HEK293 (cell line): Measurements from ENCODE around the gene ZNF593OS.

ENCODE experiments used
- CTCF ChIA-PET: fragments of 350-600 bp; formaldehyde crosslinking; extraction: SDS; loops from one replicate; lab custom pipeline; 2021; ENCODE audit warnings: antibody characterized with exemption; lab: Yijun Ruan, JAX
- POLR2A ChIA-PET: fragments of 300-600 bp; formaldehyde crosslinking; extraction: SDS; loops from one replicate; lab custom pipeline; 2020; ENCODE audit warnings: antibody characterized with exemption, inconsistent platforms; lab: Yijun Ruan, JAX
- H3K27ac ChIP-seq: fragments of 200-500 bp; sonication (Bioruptor generic); 2 replicates; pipeline ENCODE4 v1.5.1; 2014; ENCODE audit warnings: low read depth, low read length, control low read depth, inconsistent platforms; ENCODE audit errors: extremely low read depth
- H3K36me3 ChIP-seq, 2 experiments: fragments of 200-500 bp in 1 of 2; sonication (Bioruptor generic) in 1 of 2; 1 replicate in 1 of 2; 2 replicates in 1 of 2; pipeline ENCODE4 v1.5.1; 2014 to 2017; ENCODE audit warnings: inconsistent platforms in 2 of 2, low read length in 2 of 2; ENCODE audit not compliant: control insufficient read depth in 2 of 2, insufficient read depth in 1 of 2
- H3K4me1 ChIP-seq: fragments of 200-500 bp; sonication (Bioruptor generic); 2 replicates; pipeline ENCODE4 v1.5.1; 2014; ENCODE audit warnings: mild to moderate bottlenecking, low read length, inconsistent platforms; ENCODE audit not compliant: control insufficient read depth, insufficient read depth
- H3K4me3 ChIP-seq: 2 replicates; pipeline ENCODE4 v1.5.1; 2011; ENCODE audit warnings: low read depth, mild to moderate bottlenecking, control low read depth, low read length, moderate library complexity
- H3K9me3 ChIP-seq: fragments of 200-500 bp; sonication (Bioruptor generic); 2 replicates; pipeline ENCODE4 v1.5.1; 2014; ENCODE audit warnings: low read depth, low read length, inconsistent platforms; ENCODE audit not compliant: control insufficient read depth, insufficient read depth
- BCL11B ChIP-seq: fragments of 450-650 bp; formaldehyde crosslinking; IDR thresholded peaks from 2 replicates; pipeline ENCODE4 v1.5.1; 2016; ENCODE audit warnings: low read depth, missing biosample characterization, missing genetic modification characterization
- EGR2 ChIP-seq: fragments of 450-650 bp; formaldehyde crosslinking; IDR thresholded peaks from 2 replicates; pipeline ENCODE4 v1.5.1; 2016; ENCODE audit warnings: low read depth, missing biosample characterization, missing genetic modification characterization
- FEZF1 ChIP-seq: fragments of 450-650 bp; formaldehyde crosslinking; IDR thresholded peaks from 2 replicates; pipeline ENCODE4 v1.5.1; 2016; ENCODE audit warnings: missing biosample characterization, missing genetic modification characterization
- IKZF3 ChIP-seq: fragments of 450-650 bp; IDR thresholded peaks from 2 replicates; pipeline ENCODE4 v1.5.0; 2018; ENCODE audit warnings: missing biosample characterization, mild to moderate bottlenecking, missing genetic modification characterization, moderate library complexity
- INSM2 ChIP-seq: fragments of 450-650 bp; formaldehyde crosslinking; IDR thresholded peaks from 2 replicates; pipeline ENCODE4 v1.5.1; 2016; ENCODE audit warnings: missing biosample characterization, missing genetic modification characterization
- MZF1 ChIP-seq: fragments of 450-650 bp; formaldehyde crosslinking; IDR thresholded peaks from 2 replicates; pipeline ENCODE4 v1.5.1; 2017; ENCODE audit warnings: missing biosample characterization, missing genetic modification characterization, borderline replicate concordance
- PRDM1 ChIP-seq: fragments of 450-650 bp; formaldehyde crosslinking; IDR thresholded peaks from 2 replicates; pipeline ENCODE4; 2016; ENCODE audit warnings: missing biosample characterization, missing genetic modification characterization
- SP2 ChIP-seq: fragments of 450-650 bp; formaldehyde crosslinking; IDR thresholded peaks from 2 replicates; pipeline ENCODE4 v1.5.1; 2016; ENCODE audit warnings: missing biosample characterization, missing genetic modification characterization
- TRIM28 ChIP-seq: IDR thresholded peaks from 2 replicates; pipeline ENCODE4 v1.6.1; 2011; ENCODE audit warnings: low read length, control low read depth, borderline replicate concordance
- ZBTB6 ChIP-seq: fragments of 450-650 bp; formaldehyde crosslinking; IDR thresholded peaks from 2 replicates; pipeline ENCODE4 v1.5.1; 2017; ENCODE audit warnings: missing biosample characterization, missing genetic modification characterization
- ZFHX2 ChIP-seq: fragments of 450-650 bp; formaldehyde crosslinking; conservative IDR thresholded peaks from 2 replicates; pipeline ENCODE4 v1.5.1; 2016; ENCODE audit warnings: missing biosample characterization, missing genetic modification characterization
- ZIC2 ChIP-seq: fragments of 450-650 bp; formaldehyde crosslinking; IDR thresholded peaks from 2 replicates; pipeline ENCODE4 v1.5.1; 2016; ENCODE audit warnings: missing biosample characterization, missing genetic modification characterization
- ZNF19 ChIP-seq: fragments of 450-650 bp; formaldehyde crosslinking; IDR thresholded peaks from 2 replicates; pipeline ENCODE4; 2016; ENCODE audit warnings: missing biosample characterization, missing genetic modification characterization, low read depth
- ZNF221 ChIP-seq: fragments of 450-650 bp; formaldehyde crosslinking; IDR thresholded peaks from 2 replicates; pipeline ENCODE4 v1.5.1; 2017; ENCODE audit warnings: missing biosample characterization, missing genetic modification characterization, borderline replicate concordance
- ZNF239 ChIP-seq: fragments of 450-650 bp; formaldehyde crosslinking; IDR thresholded peaks from 2 replicates; pipeline ENCODE4 v1.5.1; 2016; ENCODE audit warnings: missing biosample characterization, missing genetic modification characterization
- ZNF248 ChIP-seq: fragments of 450-650 bp; formaldehyde crosslinking; IDR thresholded peaks from 2 replicates; pipeline ENCODE4 v1.5.1; 2017; ENCODE audit warnings: missing biosample characterization, missing genetic modification characterization
- ZNF324 ChIP-seq: fragments of 450-650 bp; formaldehyde crosslinking; IDR thresholded peaks from 2 replicates; pipeline ENCODE4 v1.5.1; 2016; ENCODE audit warnings: missing biosample characterization, missing genetic modification characterization
- ZNF341 ChIP-seq: fragments of 450-650 bp; formaldehyde crosslinking; IDR thresholded peaks from 2 replicates; pipeline ENCODE4; 2016; ENCODE audit warnings: low read depth, missing biosample characterization, missing genetic modification characterization
- ZNF354C ChIP-seq: fragments of 450-650 bp; formaldehyde crosslinking; IDR thresholded peaks from 2 replicates; pipeline ENCODE4 v1.5.1; 2016; ENCODE audit warnings: missing biosample characterization, missing genetic modification characterization, low read depth, borderline replicate concordance
- ZNF555 ChIP-seq: fragments of 450-650 bp; formaldehyde crosslinking; conservative IDR thresholded peaks from 2 replicates; pipeline ENCODE4 v1.5.1; 2017; ENCODE audit warnings: missing biosample characterization, mild to moderate bottlenecking, missing genetic modification characterization, inconsistent platforms
- ZNF560 ChIP-seq: fragments of 450-650 bp; formaldehyde crosslinking; IDR thresholded peaks from 2 replicates; pipeline ENCODE4 v1.5.1; 2017; ENCODE audit warnings: missing biosample characterization, missing genetic modification characterization, borderline replicate concordance
- ZNF571 ChIP-seq: fragments of 450-650 bp; formaldehyde crosslinking; IDR thresholded peaks from 2 replicates; pipeline ENCODE4 v1.5.0; 2017; ENCODE audit warnings: missing biosample characterization, missing genetic modification characterization
- ZNF610 ChIP-seq: fragments of 450-650 bp; formaldehyde crosslinking; IDR thresholded peaks from 2 replicates; pipeline ENCODE4 v1.5.1; 2016; ENCODE audit warnings: missing biosample characterization, missing genetic modification characterization, borderline replicate concordance
- ZNF629 ChIP-seq: fragments of 450-650 bp; formaldehyde crosslinking; IDR thresholded peaks from 2 replicates; pipeline ENCODE4 v1.5.1; 2017; ENCODE audit warnings: missing biosample characterization, missing genetic modification characterization
- ZNF658 ChIP-seq: fragments of 450-650 bp; formaldehyde crosslinking; IDR thresholded peaks from 2 replicates; pipeline ENCODE4; 2016; ENCODE audit warnings: missing biosample characterization, missing genetic modification characterization
- TF ChIP-seq, protein P1 (sequence below): IDR thresholded peaks from 2 replicates; pipeline ENCODE4 v1.6.1; 2011; ENCODE audit warnings: mild to moderate bottlenecking, low read depth, low read length, borderline replicate concordance
- TF ChIP-seq, protein P2 (sequence below): fragments of 450-650 bp; formaldehyde crosslinking; IDR thresholded peaks from 2 replicates; pipeline ENCODE4 v1.5.1; 2016; ENCODE audit warnings: missing biosample characterization, missing genetic modification characterization
- TF ChIP-seq, protein P3 (sequence below): fragments of 450-650 bp; formaldehyde crosslinking; IDR thresholded peaks from 2 replicates; pipeline ENCODE4 v1.5.1; 2017; ENCODE audit warnings: missing biosample characterization, missing genetic modification characterization

Gene ZNF593OS

DNA sequence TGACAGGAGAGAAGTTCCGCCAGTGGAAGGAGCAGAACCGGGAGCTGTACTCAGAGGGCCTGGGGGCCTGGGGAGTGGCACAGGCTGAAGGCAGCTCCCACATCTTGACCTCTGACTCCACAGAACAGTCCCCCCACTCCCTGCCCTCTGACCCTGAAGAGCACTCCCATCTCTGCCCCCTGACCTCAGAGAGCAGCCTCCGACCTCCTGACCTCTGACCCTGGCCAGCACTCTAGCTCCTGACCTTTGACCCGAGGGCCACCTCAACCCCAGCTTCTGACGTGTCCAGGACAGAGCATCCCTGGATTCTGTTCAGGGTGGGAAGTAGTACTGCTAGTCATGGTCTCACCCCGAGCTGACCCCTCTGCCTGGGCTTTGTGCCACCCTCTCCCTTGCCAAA, 17.7 kb upstream of the ZNF593OS start (continued):
- TF ChIP-seq INSM2 (tag by site-specific recombination) (no peak), BCL11B (peak; percentile 99), ZNF19 (tag by site-specific recombination) (no peak), ZNF239 (tag by site-specific recombination) (no peak), ZNF341 (tag by site-specific recombination) (no peak), ZIC2 (tag by site-specific recombination) (no peak), PRDM1 (tag by site-specific recombination) (no peak), ZNF555 (tag by site-specific recombination) (no peak), ZBTB6 (tag by site-specific recombination) (peak; percentile 25; the same call in 1 of the 2 replicates), MZF1 (tag by site-specific recombination) (no peak)
- TF ChIP-seq, protein P1, sequence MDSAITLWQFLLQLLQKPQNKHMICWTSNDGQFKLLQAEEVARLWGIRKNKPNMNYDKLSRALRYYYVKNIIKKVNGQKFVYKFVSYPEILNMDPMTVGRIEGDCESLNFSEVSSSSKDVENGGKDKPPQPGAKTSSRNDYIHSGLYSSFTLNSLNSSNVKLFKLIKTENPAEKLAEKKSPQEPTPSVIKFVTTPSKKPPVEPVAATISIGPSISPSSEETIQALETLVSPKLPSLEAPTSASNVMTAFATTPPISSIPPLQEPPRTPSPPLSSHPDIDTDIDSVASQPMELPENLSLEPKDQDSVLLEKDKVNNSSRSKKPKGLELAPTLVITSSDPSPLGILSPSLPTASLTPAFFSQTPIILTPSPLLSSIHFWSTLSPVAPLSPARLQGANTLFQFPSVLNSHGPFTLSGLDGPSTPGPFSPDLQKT, result no peak
- TF ChIP-seq, protein P2, sequence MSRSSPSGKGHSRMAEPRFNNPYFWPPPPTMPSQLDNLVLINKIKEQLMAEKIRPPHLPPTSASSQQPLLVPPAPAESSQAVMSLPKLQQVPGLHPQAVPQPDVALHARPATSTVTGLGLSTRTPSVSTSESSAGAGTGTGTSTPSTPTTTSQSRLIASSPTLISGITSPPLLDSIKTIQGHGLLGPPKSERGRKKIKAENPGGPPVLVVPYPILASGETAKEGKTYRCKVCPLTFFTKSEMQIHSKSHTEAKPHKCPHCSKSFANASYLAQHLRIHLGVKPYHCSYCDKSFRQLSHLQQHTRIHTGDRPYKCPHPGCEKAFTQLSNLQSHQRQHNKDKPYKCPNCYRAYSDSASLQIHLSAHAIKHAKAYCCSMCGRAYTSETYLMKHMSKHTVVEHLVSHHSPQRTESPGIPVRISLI (tag by site-specific recombination), result no peak

DNA sequence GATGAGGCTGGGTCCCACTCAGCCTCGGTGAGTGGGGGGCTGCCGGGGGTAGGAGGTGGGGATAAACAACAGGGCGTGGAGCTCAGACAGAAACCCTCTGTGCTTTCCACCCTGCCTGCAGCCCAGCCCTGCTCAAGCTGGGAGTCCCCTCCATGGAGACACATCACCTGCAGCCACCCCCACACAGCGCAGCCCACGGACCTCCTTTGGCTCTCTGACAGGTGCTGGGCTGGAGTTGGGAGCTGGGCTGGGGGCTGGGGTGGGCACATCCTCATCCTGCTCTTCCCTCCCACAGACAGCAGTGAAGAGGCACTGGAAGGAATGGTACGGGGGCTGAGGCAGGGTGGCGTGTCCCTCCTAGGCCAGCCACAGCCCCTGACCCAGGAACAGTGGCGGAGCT, 16.8 kb upstream of the ZNF593OS start:
- no peaks in the 10 kb centered on the region for H3K9me3 ChIP-seq
- ChIA-PET POLR2A (interaction anchor here (2.7 kb wide), 1 partner anchor 46 kb away, joined by 16 read pairs; the partner anchor contains the start of gene CEP85), CTCF (interaction anchor here (0.6 to 4.1 kb wide), 4 partner anchors 12 to 203 kb away, joined by 3 to 32 read pairs (median 4); partner anchors contain the start of gene CEP85)
- no peak overlapping the region for H3K27ac ChIP-seq
- no peaks in the 10 kb centered on the region for H3K4me1 ChIP-seq
- no peak overlapping the region for H3K4me3 ChIP-seq
- TF ChIP-seq EGR2 (tag by site-specific recombination) (peak; percentile 69; the same call in 1 of the 2 replicates), ZFHX2 (tag by site-specific recombination) (peak; percentile 70), ZNF221 (tag by site-specific recombination) (no peak), ZNF354C (tag by site-specific recombination) (no peak), ZNF560 (tag by site-specific recombination) (no peak), ZNF324 (no peak), SP2 (tag by site-specific recombination) (no peak)
- no peaks in the 10 kb centered on the region for H3K36me3 ChIP-seq

DNA sequence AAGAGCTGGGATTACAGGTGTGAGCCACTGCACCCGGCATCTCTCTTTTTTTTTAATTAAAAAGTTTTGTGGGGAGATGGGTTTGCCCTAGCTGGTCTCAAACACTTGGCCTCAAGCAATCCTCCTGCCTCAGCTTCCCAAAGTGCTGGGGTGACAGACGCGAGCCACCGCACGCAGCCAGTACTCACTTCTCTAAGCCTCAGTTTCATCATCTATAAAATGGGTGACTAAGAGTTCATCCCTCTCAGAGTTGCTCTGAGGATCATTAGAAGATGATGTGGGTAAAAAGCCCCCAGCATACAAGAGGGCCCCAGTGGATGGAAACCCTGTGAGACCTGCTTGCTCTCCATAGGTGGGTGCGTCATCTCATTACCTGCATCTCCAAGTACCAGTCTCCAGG, 16.2 kb upstream of the ZNF593OS start:
- POLR2A ChIA-PET, result interaction anchor here (1.0 kb wide), 1 partner anchor 16 kb away, joined by 9 read pairs; the partner anchor contains the start of gene ZNF593OS
- no peaks in the 10 kb centered on the region for H3K9me3 ChIP-seq
- CTCF ChIA-PET, result interaction anchor here (1.2 kb wide), 1 partner anchor 12 kb away, joined by 5 read pairs; no protein-coding TSS in a partner anchor
- H3K4me1 ChIP-seq, result no peaks in the 10 kb centered on the region
- H3K4me3 ChIP-seq, result no peak overlapping the region
- no peaks in the 10 kb centered on the region for H3K36me3 ChIP-seq
- H3K27ac ChIP-seq, result no peak overlapping the region
- TF ChIP-seq, protein P3, sequence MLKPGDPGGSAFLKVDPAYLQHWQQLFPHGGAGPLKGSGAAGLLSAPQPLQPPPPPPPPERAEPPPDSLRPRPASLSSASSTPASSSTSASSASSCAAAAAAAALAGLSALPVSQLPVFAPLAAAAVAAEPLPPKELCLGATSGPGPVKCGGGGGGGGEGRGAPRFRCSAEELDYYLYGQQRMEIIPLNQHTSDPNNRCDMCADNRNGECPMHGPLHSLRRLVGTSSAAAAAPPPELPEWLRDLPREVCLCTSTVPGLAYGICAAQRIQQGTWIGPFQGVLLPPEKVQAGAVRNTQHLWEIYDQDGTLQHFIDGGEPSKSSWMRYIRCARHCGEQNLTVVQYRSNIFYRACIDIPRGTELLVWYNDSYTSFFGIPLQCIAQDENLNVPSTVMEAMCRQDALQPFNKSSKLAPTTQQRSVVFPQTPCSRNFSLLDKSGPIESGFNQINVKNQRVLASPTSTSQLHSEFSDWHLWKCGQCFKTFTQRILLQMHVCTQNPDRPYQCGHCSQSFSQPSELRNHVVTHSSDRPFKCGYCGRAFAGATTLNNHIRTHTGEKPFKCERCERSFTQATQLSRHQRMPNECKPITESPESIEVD (tag by site-specific recombination), result no peak
- TF ChIP-seq TRIM28 (no peak), ZNF248 (tag by site-specific recombination) (no peak), ZNF571 (no peak), ZNF610 (tag by site-specific recombination) (no peak), FEZF1 (tag by site-specific recombination) (no peak), ZNF629 (tag by site-specific recombination) (no peak), IKZF3 (tag by site-specific recombination) (no peak), ZNF658 (tag by site-specific recombination) (no peak)
